HG02970 (cell line): ENCODE results near the gene MAN2C1.
"Not testable (repeated sequence)": the region's sequence is repeated elsewhere in the genome, so short reads cannot be mapped to it uniquely, and the experiment has no call there.

Experiments
- ATAC-seq: cut with Tn5 transposase; IDR thresholded peaks from one replicate; pipeline ENCODE4 v1.9.1; 2021; ENCODE audit warnings: mild to moderate bottlenecking, moderate library complexity, moderate number of reproducible peaks; ENCODE audit not compliant: unreplicated experiment, low FRiP score

MAN2C1 gene

GRCh38 chr15:75367913-75368688 is at the start of gene MAN2C1:
TSS of gene MAN2C1 (minus strand) at chr15:75368607. CDS start at chr15:75368583, 24 bp downstream.
- ATAC-seq: peak; percentile 76

DNA sequence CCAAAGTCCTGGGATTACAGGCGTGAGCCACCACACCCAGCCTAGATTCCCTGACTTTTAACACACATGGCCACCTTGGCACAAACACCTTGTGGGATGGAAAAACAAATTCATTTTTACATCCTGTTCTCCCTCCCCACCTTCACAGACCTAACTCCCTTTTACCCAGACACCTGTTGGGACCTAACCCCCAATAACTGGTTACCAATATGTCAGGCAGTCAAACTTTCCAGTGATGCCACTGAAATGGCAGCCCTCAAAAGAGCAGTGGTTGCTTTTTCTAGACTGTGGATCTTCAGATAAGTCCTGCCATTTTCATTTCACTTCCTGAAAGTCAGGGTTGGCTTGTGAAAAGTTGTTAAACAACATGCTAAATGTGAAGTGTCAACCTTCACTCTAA is 48.2 kb upstream of the MAN2C1 start:
- no peak for ATAC-seq

GRCh38 chr15:75410196-75410595 is 41.8 kb upstream of the MAN2C1 start:
- ATAC-seq: no peak

DNA sequence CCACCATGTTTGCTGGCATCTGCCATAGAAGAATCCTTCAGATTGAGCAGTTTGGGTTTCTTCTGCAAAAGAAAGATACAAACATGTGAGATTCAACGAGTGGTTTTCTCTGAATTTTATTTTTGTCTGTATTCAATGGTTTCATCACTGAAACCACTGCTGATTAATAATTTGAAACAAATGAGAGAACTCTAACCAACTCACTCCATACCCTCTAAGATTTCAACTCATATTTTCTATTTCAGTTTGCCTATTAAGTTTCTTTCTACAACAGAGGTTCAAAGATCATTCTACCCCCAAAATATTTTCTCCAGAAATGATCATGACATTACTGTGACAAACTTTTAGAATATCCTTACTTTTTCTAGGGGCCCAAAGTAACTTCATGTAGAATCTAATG is 38.7 kb upstream of the MAN2C1 start:
- no peak for ATAC-seq

GRCh38 chr15:75403892-75404291 is 35.5 kb upstream of the MAN2C1 start:
- no peak for ATAC-seq

DNA sequence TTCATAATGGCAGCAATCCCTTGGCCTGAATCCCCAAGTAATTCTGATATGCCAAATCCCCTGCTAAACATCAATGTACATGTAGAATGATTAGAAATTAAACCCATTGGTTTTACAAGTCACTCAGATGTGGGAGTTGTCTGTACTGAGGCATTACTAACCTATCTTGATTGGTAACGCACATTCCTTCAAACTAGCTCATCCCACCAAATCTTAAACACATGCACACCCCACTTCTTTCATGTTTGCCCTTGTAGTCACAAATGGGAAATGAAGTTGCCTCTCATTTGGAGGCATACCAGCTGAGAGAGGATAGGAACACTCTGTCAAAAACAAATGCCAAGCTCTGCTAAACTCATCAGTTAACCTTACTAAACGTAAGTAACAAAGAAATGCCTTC is 29.1 kb upstream of the MAN2C1 start:
- ATAC-seq: no peak

GRCh38 chr15:75389791-75390382 is 21.5 kb upstream of the MAN2C1 start:
- ATAC-seq: no peak

- ATAC-seq: not testable (repeated sequence)
These were observed 15.6 kb upstream of the MAN2C1 start for GRCh38 chr15:75383986-75384385.

DNA sequence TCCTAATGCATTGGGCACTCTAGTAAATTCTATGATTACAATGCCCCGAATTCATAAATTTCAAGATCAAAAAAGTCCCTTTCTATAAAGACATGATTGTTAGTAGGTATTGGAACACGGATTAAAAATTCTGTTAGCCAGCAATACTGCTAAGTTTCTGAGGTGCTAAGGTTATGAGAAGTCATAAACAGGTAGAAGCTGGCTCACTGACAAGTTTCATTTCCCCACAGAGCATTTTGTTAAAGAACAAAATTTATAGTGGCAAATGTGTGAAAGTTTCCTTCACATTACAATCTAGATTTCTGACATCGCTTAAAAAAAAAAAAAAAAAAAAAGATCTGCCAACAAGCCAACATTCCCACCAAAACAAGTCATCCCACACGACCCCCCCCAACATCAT is 12.4 kb upstream of the MAN2C1 start:
- no peak for ATAC-seq

DNA sequence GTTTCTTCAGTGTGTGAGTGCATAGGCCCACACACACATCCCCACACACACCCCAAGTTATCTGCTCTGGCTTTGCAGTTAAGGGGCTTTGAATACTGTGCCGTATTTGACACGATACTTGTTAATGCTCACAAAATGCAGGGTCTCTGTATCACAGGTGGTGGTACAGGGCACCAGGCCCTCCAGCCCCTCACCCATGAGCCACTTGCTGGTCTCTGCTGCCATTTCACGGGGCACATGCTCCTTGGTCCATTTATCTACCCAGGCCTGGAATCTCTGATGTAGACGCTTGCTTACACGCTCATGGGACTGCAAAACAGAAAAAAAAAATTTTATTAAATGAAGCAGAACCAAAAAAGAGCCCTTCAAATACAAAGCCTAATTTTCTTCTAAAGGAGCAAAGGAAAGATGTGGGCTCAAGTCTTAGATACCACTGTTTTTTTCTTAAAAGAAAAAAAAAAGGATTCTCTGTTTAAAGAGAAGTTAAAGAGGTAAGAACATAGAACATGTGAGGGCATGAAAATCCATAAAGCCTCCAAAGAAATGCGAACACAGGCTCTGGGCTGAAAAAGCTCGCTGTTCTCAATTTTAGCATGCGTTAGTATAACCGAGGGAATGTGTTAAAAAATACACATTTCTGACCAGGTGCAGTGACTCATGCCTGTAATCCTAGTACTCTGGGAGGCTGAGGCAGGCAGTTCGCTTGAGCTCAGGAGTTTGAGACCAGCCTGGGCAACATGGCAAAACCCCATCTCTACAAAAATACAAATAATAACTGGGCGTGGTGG is 3.7 kb upstream of the MAN2C1 start:
- ATAC-seq: no peak

- no peak for ATAC-seq
These were observed 3.1 kb upstream of the MAN2C1 start for GRCh38 chr15:75371486-75371885.

DNA sequence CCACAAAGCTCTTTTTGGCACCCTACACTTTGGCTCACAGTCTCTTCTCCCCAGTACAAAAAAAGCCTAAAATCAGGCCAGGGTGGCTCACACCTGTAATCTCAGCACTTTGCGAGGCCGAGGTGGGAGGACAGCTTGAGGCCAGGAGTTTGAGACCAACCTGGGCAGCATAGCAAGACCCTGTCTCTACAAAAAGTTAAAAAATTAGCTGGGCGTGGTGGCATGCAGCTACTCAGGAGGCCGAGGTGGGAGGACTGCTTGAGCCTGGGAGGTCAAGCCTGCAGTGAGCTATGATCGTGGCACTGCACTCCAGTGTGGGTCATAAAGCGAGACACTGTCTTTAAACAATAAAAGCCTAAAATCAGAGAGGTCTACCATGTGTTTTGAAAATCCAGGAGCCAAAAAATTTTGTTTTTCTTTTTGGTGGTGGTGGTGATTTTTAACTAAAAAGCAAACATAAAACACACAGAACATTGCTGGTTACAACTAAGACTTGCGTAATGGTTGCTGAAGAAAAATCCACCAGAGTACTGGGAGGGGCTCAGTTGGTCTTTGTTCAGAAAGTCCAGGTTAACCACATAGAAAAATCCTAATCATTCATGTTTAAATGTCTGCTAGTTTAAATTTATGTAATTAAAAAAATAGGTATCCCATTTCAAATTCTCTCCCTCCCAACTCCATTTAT is 1.6 kb upstream of the MAN2C1 start:
- ATAC-seq: no peak

DNA sequence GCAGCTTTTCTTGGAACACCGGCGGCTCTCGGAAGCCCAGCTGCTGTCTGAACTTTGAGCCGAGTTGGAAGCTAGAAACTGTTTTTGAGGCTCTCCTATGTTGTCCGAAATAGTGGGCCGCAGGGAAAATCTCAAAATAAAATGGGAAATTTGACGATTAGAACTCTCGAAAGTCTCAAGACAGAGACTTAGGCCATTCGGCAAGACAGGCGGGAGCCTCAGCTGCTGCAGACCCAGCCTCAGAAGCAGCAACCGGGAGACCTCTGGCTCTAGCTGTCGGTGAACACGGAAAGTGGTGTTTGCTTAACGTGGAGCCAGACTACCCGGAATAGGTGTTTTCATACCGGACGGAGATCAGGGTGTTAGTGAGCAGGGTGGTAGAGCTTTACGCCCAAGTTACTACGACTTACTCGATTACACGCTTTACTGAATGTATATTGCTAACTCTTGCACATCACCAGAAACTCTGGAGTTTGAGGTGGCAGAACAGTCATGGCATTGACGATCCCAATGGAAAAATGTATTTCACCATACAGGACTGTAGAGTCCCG is 357 bp upstream of the MAN2C1 start:
- ATAC-seq: peak; percentile 6

DNA sequence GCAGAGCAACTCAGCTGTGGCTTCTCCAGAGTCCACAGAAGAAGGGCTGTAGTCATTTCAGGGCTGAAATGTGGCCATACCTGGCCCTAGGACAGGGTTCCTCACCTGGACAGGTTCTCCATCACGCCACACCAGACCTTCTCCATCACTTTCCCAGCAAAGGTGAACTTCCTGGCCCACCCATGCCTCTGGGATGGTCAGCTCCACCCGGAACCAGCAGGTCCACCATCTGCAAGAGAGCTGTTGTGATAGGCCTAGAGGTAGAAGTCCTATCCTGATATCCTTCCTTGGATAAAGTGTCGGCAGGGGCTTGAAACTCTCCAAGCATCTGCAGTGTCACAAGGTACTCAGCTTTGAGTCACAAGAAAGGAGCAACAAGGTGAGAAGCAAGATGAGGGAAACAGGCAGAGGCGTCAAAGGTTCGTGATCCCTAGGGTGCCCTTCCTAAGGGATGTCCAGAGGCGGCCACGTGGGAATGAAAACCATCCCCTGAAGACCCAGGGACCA is 948 bp downstream of the MAN2C1 start:
- ATAC-seq: no peak

DNA sequence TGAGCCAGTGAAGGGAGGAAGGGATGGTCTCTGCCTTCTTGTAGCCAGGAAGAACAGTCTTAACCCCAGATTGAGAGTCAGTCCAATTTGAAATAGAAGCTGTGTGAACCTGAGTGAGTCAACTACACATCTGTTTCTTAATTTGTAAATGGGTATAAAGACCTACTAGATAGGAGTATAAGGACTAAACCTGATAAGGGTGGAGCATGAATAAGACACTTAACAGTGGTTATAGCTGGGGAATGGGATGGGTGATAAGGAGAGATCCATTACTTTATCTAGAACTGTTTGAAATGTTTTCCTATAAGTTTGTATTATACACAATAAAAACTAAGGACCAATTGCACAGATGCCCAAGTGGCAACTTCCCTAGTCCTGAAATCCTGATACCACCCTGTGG is 1.4 kb downstream of the MAN2C1 start:
- ATAC-seq: no peak

DNA sequence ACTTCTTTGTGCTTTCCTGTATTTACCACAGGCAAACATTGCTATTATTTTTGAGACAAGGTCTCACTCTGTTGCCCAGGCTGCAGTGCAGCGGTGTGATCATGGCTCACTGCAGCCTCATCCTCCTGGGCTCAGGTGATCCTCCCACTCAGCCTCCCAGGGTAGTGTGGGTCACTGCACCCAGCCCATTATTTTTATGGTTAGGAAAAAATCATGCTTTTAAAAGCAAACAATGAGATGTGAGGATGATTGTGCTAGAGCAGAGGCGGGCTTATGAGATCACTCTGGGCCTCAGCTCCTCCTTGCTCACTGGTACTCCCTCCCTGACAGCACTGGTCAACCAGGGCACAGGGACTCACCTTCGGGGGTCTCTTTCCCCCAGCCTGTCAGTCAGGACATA is 2.2 kb downstream of the MAN2C1 start:
- ATAC-seq: no peak

DNA sequence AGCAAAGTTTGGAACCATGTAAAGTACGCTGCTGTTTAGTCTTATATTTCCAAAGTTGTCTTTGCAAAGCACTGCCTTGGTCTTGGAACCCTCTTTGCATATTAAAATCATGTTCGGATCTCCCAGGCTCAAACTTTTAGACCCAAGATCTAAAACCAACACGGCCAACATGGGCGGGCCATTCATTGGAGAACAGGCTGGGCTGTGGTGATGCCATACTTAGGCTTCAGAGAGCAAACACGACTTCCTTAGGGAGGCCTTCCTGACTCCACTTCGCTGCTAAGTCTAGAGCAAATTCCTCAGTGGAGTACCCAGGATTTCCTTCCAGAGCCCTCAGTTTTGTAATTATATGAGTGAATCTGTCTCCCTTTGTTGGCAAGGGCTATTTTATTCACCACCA is 3.5 kb downstream of the MAN2C1 start:
- ATAC-seq: no peak

DNA sequence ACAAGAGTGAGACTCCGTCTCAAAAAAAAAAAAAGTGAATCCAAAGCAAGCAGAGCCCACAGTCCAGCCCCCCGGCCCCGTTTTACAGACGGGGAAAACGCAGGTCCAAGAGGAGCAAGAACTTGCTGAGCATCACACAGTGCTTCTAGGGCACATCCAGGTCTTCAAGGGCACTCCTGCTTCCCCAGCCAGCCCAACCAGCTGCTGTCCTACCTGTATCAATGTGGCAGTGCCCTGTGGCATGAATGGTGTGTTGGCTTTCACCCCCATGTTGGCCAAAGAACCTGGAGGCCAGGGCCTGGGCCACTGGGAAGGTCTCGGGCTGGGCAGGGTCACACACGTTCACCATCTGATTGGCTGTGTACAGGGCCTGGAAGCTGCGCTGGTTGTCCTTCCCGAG is 4.6 kb downstream of the MAN2C1 start:
- ATAC-seq: no peak

GRCh38 chr15:75362642-75363249 is 5.7 kb downstream of the MAN2C1 start:
- no peak for ATAC-seq
